K562 (cell line): ENCODE results near the gene POU2F1.

Source experiments
- ARNT ChIP-seq, 2 experiments: fragments of 450-650 bp; IDR thresholded peaks; 2 replicates each; pipeline ENCODE4 v1.6.1; 2016; ENCODE audit warnings: mild to moderate bottlenecking in 1 of 2
- LARP7 ChIP-seq: fragments of 450-650 bp; IDR thresholded peaks from 2 replicates; pipeline ENCODE4 v1.6.1; 2016
- PCBP1 ChIP-seq: fragments of 200-400 bp; formaldehyde crosslinking; IDR thresholded peaks from 2 replicates; pipeline ENCODE4 v1.6.1; 2018; ENCODE audit warnings: mild to moderate bottlenecking, low read depth, low read length; ENCODE audit not compliant: poor library complexity, severe bottlenecking
- POU5F1 ChIP-seq: fragments of 150-350 bp; IDR thresholded peaks from 2 replicates; pipeline ENCODE4 v1.6.1; 2014; ENCODE audit warnings: borderline replicate concordance, low read length, low read depth, mild to moderate bottlenecking; ENCODE audit not compliant: partially characterized antibody
- RAD51 ChIP-seq: fragments of 450-650 bp; IDR thresholded peaks from 2 replicates; pipeline ENCODE4 v1.7.1; 2016; ENCODE audit warnings: low read depth, mild to moderate bottlenecking, borderline replicate concordance

DNA sequence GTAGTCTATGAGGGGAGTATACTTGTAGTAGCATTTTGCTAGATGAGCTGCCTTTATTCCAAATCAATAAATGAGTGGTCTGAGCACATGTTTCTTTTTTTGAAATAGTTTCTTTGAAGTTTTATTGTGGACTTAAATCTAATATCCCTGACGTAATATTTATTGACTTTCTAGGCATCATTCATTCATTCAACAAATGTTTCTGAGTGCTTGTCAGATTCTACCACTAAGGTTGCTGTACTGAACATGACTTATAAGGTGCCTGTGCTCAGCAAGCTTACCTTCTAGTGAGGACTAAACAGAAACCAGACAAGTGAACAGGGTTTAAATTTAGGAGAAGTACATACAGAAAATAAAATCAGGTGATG, 68.4 kb downstream of the POU2F1 start:
- TF ChIP-seq LARP7 (no peak), POU5F1 (no peak), ARNT (IDR thresholded peaks at IDR 0.05) (no peak), PCBP1 (no peak), RAD51 (no peak)
